ENCODE results near the gene NTM. TPM values are rescaled to one million over a fixed set of nuclear protein-coding genes. Genes with fewer than 3 reads are reported as not detected.

Gene NTM
- total RNA-seq, 1 experiment from 2014 or later, result 2.7 TPM

GRCh38 chr11:131796541-131796940, 426.1 kb downstream of the NTM start:
- Histone ChIP-seq H3K27me3 (ENCODE audit: control insufficient read depth, insufficient read depth, low read length) (no peaks in the 10 kb centered on the region), H3K36me3 (replicated peaks; ENCODE audit: control insufficient read depth, insufficient read depth, low read length) (no peaks in the 10 kb centered on the region), H3K4me3 (ENCODE audit: insufficient read depth, low read depth, low read length) (no peak overlapping the region)
- no peak for DNase-seq

GRCh38 chr11:131800452-131800851, 430.0 kb downstream of the NTM start:
- DNase-seq, result no peak
- H3K4me3 ChIP-seq (ENCODE audit: insufficient read depth, low read depth, low read length), result no peak overlapping the region
- H3K36me3 ChIP-seq (replicated peaks; ENCODE audit: control insufficient read depth, insufficient read depth, low read length), result no peaks in the 10 kb centered on the region
- no peaks in the 10 kb centered on the region for H3K27me3 ChIP-seq (ENCODE audit: control insufficient read depth, insufficient read depth, low read length)

GRCh38 chr11:131802440-131803115, 432.2 kb downstream of the NTM start:
- Histone ChIP-seq H3K4me3 (ENCODE audit: insufficient read depth, low read depth, low read length) (no peak overlapping the region), H3K36me3 (replicated peaks; ENCODE audit: control insufficient read depth, insufficient read depth, low read length) (no peaks in the 10 kb centered on the region), H3K27me3 (ENCODE audit: control insufficient read depth, insufficient read depth, low read length) (no peaks in the 10 kb centered on the region)
- no peak for DNase-seq

- H3K36me3 ChIP-seq (replicated peaks; ENCODE audit: control insufficient read depth, insufficient read depth, low read length), result no peaks in the 10 kb centered on the region
- DNase-seq, result no peak
- H3K4me3 ChIP-seq (ENCODE audit: insufficient read depth, low read depth, low read length), result no peak overlapping the region
- no peaks in the 10 kb centered on the region for H3K27me3 ChIP-seq (ENCODE audit: control insufficient read depth, insufficient read depth, low read length)
Measured at GRCh38 chr11:131807876-131808275, 437.5 kb downstream of the NTM start.

GRCh38 chr11:131808470-131808869, 438.1 kb downstream of the NTM start:
- H3K4me3 ChIP-seq (ENCODE audit: insufficient read depth, low read depth, low read length), result no peak overlapping the region
- DNase-seq, result no peak
- H3K36me3 ChIP-seq (replicated peaks; ENCODE audit: control insufficient read depth, insufficient read depth, low read length), result no peaks in the 10 kb centered on the region
- no peaks in the 10 kb centered on the region for H3K27me3 ChIP-seq (ENCODE audit: control insufficient read depth, insufficient read depth, low read length)

GRCh38 chr11:131809203-131809918, 438.9 kb downstream of the NTM start:
- DNase-seq, result no peak
- H3K27me3 ChIP-seq (ENCODE audit: control insufficient read depth, insufficient read depth, low read length), result no peaks in the 10 kb centered on the region

GRCh38 chr11:131810541-131810940, 440.1 kb downstream of the NTM start:
- no peak for DNase-seq
- no peaks in the 10 kb centered on the region for H3K36me3 ChIP-seq (replicated peaks; ENCODE audit: control insufficient read depth, insufficient read depth, low read length)
- no peaks in the 10 kb centered on the region for H3K27me3 ChIP-seq (ENCODE audit: control insufficient read depth, insufficient read depth, low read length)
- H3K4me3 ChIP-seq (ENCODE audit: insufficient read depth, low read depth, low read length), result no peak overlapping the region

More at GRCh38 chr11:131809203-131809918, 438.9 kb downstream of the NTM start:
- no peak overlapping the region for H3K4me3 ChIP-seq (ENCODE audit: insufficient read depth, low read depth, low read length)
- no peaks in the 10 kb centered on the region for H3K36me3 ChIP-seq (replicated peaks; ENCODE audit: control insufficient read depth, insufficient read depth, low read length)

GRCh38 chr11:131811383-131811782, 441.0 kb downstream of the NTM start:
- Histone ChIP-seq H3K27me3 (ENCODE audit: control insufficient read depth, insufficient read depth, low read length) (no peaks in the 10 kb centered on the region), H3K36me3 (replicated peaks; ENCODE audit: control insufficient read depth, insufficient read depth, low read length) (no peaks in the 10 kb centered on the region), H3K4me3 (ENCODE audit: insufficient read depth, low read depth, low read length) (no peak overlapping the region)
- DNase-seq, result no peak

GRCh38 chr11:131814108-131814507, 443.7 kb downstream of the NTM start:
- H3K4me3 ChIP-seq (ENCODE audit: insufficient read depth, low read depth, low read length), result no peak overlapping the region

GRCh38 chr11:131815590-131815989, 445.2 kb downstream of the NTM start:
- H3K36me3 ChIP-seq (replicated peaks; ENCODE audit: control insufficient read depth, insufficient read depth, low read length), result no peaks in the 10 kb centered on the region
- no peak overlapping the region for H3K4me3 ChIP-seq (ENCODE audit: insufficient read depth, low read depth, low read length)
- no peaks in the 10 kb centered on the region for H3K27me3 ChIP-seq (ENCODE audit: control insufficient read depth, insufficient read depth, low read length)
- DNase-seq, result peak; percentile 52

More at GRCh38 chr11:131814108-131814507, 443.7 kb downstream of the NTM start:
- DNase-seq, result no peak
- Histone ChIP-seq H3K36me3 (replicated peaks; ENCODE audit: control insufficient read depth, insufficient read depth, low read length) (no peaks in the 10 kb centered on the region), H3K27me3 (ENCODE audit: control insufficient read depth, insufficient read depth, low read length) (no peaks in the 10 kb centered on the region)

- DNase-seq, result no peak
- Histone ChIP-seq H3K27me3 (ENCODE audit: control insufficient read depth, insufficient read depth, low read length) (no peaks in the 10 kb centered on the region), H3K4me3 (ENCODE audit: insufficient read depth, low read depth, low read length) (no peak overlapping the region), H3K36me3 (replicated peaks; ENCODE audit: control insufficient read depth, insufficient read depth, low read length) (no peaks in the 10 kb centered on the region)
Measured at GRCh38 chr11:131816051-131816450, 445.6 kb downstream of the NTM start.

- H3K4me3 ChIP-seq (ENCODE audit: insufficient read depth, low read depth, low read length), result no peak overlapping the region
- no peaks in the 10 kb centered on the region for H3K27me3 ChIP-seq (ENCODE audit: control insufficient read depth, insufficient read depth, low read length)
- DNase-seq, result no peak
- no peaks in the 10 kb centered on the region for H3K36me3 ChIP-seq (replicated peaks; ENCODE audit: control insufficient read depth, insufficient read depth, low read length)
Measured at GRCh38 chr11:131817687-131818188, 447.3 kb downstream of the NTM start.

GRCh38 chr11:131819865-131820264, 449.4 kb downstream of the NTM start:
- Histone ChIP-seq H3K36me3 (replicated peaks; ENCODE audit: control insufficient read depth, insufficient read depth, low read length) (no peaks in the 10 kb centered on the region), H3K4me3 (ENCODE audit: insufficient read depth, low read depth, low read length) (no peak overlapping the region), H3K27me3 (ENCODE audit: control insufficient read depth, insufficient read depth, low read length) (no peaks in the 10 kb centered on the region)
- no peak for DNase-seq

GRCh38 chr11:131822506-131822905, 452.1 kb downstream of the NTM start:
- Histone ChIP-seq H3K36me3 (replicated peaks; ENCODE audit: control insufficient read depth, insufficient read depth, low read length) (no peaks in the 10 kb centered on the region), H3K27me3 (ENCODE audit: control insufficient read depth, insufficient read depth, low read length) (no peaks in the 10 kb centered on the region), H3K4me3 (ENCODE audit: insufficient read depth, low read depth, low read length) (no peak overlapping the region)
- DNase-seq, result no peak

GRCh38 chr11:131823772-131824171, 453.4 kb downstream of the NTM start:
- no peak for DNase-seq
- Histone ChIP-seq H3K27me3 (ENCODE audit: control insufficient read depth, insufficient read depth, low read length) (no peaks in the 10 kb centered on the region), H3K4me3 (ENCODE audit: insufficient read depth, low read depth, low read length) (no peak overlapping the region), H3K36me3 (replicated peaks; ENCODE audit: control insufficient read depth, insufficient read depth, low read length) (no peaks in the 10 kb centered on the region)
